ENCODE measurements around the gene PSMB11. TPM values are rescaled to one million over a fixed set of nuclear protein-coding genes. Genes with fewer than 3 reads are reported as not detected.

The PSMB11 gene
- total RNA-seq, 1 donor from 2014 or later = not detected

- Histone ChIP-seq H3K27me3 (no peaks in the 10 kb centered on the region), H3K36me3 (peaks cover 31 to 35% of the 10 kb centered on the region in 2 donors), H3K27ac (peak within 1 kb of the TSS in 1 of 2 donors; percentile 73), H3K9me3 (no peaks in the 10 kb centered on the region), H3K4me3 (peak within 1 kb of the TSS; percentile 60 to 95), H3K4me1 (peaks cover 3 to 21% of the 10 kb centered on the region in 2 donors)
- TF ChIP-seq CTCF (IDR thresholded peaks at IDR 0.05) = no peak
- intact Hi-C loops (cut with DNase I) = loop anchor here (5.0 to 10.0 kb wide), 2 partner anchors 125 to 502 kb away; no protein-coding TSS in a partner anchor
- peak in 1 of 2 donors; percentile 83 for DNase-seq (ENCODE audit: low spot score in 2 of 2)
These were observed 15.1 kb downstream of the PSMB11 start, which contains the start of gene CDH24 for GRCh38 chr14:23056956-23057756. CDH24 (minus strand) TSS chr14:23057520; CDS start chr14:23055733, 1,787 bp downstream.

- Histone ChIP-seq H3K4me1 (peaks cover 3 to 23% of the 10 kb centered on the region in 2 donors), H3K36me3 (peaks cover 37 to 44% of the 10 kb centered on the region in 2 donors), H3K9me3 (no peaks in the 10 kb centered on the region), H3K27me3 (no peaks in the 10 kb centered on the region), H3K4me3 (peak overlapping the region; percentile 60 to 95), H3K27ac (peak overlapping the region in 1 of 2 donors; percentile 73)
- TF ChIP-seq CTCF (IDR thresholded peaks at IDR 0.05) = peak; percentile 87 to 96 (median 92)
- intact Hi-C loops (cut with DNase I) = loop anchor here (1.0 to 10.0 kb wide), 4 partner anchors 23 to 503 kb away; no protein-coding TSS in a partner anchor
- peak; percentile 28 to 86 for DNase-seq (ENCODE audit: low spot score in 2 of 2)
These were observed 16.0 kb downstream of the PSMB11 start for GRCh38 chr14:23057757-23058653.

GRCh38 chr14:23058654-23059504, 16.9 kb downstream of the PSMB11 start:
- H3K27me3 ChIP-seq = no peaks in the 10 kb centered on the region
- peak in 1 of 2 donors; percentile 59 for DNase-seq (ENCODE audit: low spot score in 2 of 2)
- peaks cover 43 to 52% of the 10 kb centered on the region in 2 donors for H3K36me3 ChIP-seq
- H3K4me3 ChIP-seq = no peak overlapping the region
- no peaks in the 10 kb centered on the region for H3K9me3 ChIP-seq
- TF ChIP-seq CTCF (IDR thresholded peaks at IDR 0.05) = no peak
- no peak overlapping the region for H3K27ac ChIP-seq
- intact Hi-C loops (cut with DNase I) = loop anchor here (1.0 to 10.0 kb wide), 4 partner anchors 24 to 504 kb away; no protein-coding TSS in a partner anchor
- H3K4me1 ChIP-seq = peaks cover 3 to 23% of the 10 kb centered on the region in 2 donors

GRCh38 chr14:23060536-23061260, 18.7 kb downstream of the PSMB11 start:
- peaks cover 53 to 69% of the 10 kb centered on the region in 2 donors for H3K36me3 ChIP-seq
- intact Hi-C loops (cut with DNase I) = no loop called here
- H3K9me3 ChIP-seq = no peaks in the 10 kb centered on the region
- DNase-seq (ENCODE audit: low spot score in 2 of 2) = peak in 1 of 2 donors; percentile 52
- H3K27ac ChIP-seq = no peak overlapping the region
- no peak for TF ChIP-seq CTCF (IDR thresholded peaks at IDR 0.05)
- H3K4me1 ChIP-seq = peaks cover 3 to 23% of the 10 kb centered on the region in 2 donors
- no peaks in the 10 kb centered on the region for H3K27me3 ChIP-seq
- H3K4me3 ChIP-seq = no peak overlapping the region
